Neural cell (in vitro differentiated cells): ENCODE results near the gene OR9Q2.

Experiments used
- EP300 ChIP-seq: fragments of 450-650 bp; conservative IDR thresholded peaks from 2 replicates; pipeline ENCODE4 v1.6.1; 2014; ENCODE audit warnings: antibody characterized with exemption, mild to moderate bottlenecking, moderate library complexity; ENCODE audit not compliant: poor library complexity, severe bottlenecking
- EZH2 ChIP-seq: fragments of 200-600, 300-800 bp; shearing (Covaris generic), sonication (generic); IDR thresholded peaks from 2 replicates; pipeline ENCODE4 v1.6.1; 2014; ENCODE audit warnings: antibody characterized with exemption, low read length, borderline replicate concordance, mild to moderate bottlenecking; ENCODE audit not compliant: insufficient read depth, poor library complexity, severe bottlenecking
- POLR2AphosphoS5 ChIP-seq: IDR thresholded peaks from 2 replicates; pipeline ENCODE4 v1.6.1; 2012
- RAD21 ChIP-seq: fragments of 450-650 bp; conservative IDR thresholded peaks from 2 replicates; pipeline ENCODE4 v1.6.1; 2014; ENCODE audit warnings: antibody characterized with exemption, mild to moderate bottlenecking, moderate library complexity
- TAF1 ChIP-seq: IDR thresholded peaks from 2 replicates; pipeline ENCODE4 v1.6.1; 2012; ENCODE audit warnings: low read depth
- TF ChIP-seq, protein P1 (sequence below): fragments of 450-650 bp; IDR thresholded peaks from 2 replicates; pipeline ENCODE4 v1.5.1; 2014; ENCODE audit warnings: antibody characterized with exemption, mild to moderate bottlenecking, moderate library complexity; ENCODE audit not compliant: poor library complexity, severe bottlenecking
- TF ChIP-seq, protein P2 (sequence below): IDR thresholded peaks from 2 replicates; pipeline ENCODE4 v1.6.1; 2012; ENCODE audit warnings: borderline replicate concordance

DNA sequence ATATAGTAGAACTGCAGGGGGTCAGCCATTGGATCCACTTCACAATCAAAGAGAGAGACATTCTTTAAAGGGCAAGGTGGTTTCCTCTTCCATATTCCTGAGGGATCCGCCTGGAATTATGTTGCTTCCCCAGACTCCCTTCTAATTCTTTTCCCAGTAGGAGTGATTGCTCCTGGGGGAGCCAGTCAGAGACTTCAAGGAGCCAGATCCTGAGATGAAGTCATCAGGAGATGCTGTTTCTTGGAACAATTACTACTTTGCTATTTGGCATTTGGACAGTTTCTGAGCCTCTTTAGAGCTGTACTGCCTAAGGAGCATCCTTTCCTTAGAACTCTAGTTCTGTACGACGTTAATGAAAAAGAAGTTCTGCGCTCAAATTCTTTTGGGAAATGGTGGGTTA, 1.9 kb upstream of the OR9Q2 start:
- TF ChIP-seq, protein P1, sequence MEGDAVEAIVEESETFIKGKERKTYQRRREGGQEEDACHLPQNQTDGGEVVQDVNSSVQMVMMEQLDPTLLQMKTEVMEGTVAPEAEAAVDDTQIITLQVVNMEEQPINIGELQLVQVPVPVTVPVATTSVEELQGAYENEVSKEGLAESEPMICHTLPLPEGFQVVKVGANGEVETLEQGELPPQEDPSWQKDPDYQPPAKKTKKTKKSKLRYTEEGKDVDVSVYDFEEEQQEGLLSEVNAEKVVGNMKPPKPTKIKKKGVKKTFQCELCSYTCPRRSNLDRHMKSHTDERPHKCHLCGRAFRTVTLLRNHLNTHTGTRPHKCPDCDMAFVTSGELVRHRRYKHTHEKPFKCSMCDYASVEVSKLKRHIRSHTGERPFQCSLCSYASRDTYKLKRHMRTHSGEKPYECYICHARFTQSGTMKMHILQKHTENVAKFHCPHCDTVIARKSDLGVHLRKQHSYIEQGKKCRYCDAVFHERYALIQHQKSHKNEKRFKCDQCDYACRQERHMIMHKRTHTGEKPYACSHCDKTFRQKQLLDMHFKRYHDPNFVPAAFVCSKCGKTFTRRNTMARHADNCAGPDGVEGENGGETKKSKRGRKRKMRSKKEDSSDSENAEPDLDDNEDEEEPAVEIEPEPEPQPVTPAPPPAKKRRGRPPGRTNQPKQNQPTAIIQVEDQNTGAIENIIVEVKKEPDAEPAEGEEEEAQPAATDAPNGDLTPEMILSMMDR = no peak
- TF ChIP-seq RAD21 = no peak
- TF ChIP-seq POLR2AphosphoS5 = no peak
- TF ChIP-seq EP300 = no peak
- TF ChIP-seq, protein P2, sequence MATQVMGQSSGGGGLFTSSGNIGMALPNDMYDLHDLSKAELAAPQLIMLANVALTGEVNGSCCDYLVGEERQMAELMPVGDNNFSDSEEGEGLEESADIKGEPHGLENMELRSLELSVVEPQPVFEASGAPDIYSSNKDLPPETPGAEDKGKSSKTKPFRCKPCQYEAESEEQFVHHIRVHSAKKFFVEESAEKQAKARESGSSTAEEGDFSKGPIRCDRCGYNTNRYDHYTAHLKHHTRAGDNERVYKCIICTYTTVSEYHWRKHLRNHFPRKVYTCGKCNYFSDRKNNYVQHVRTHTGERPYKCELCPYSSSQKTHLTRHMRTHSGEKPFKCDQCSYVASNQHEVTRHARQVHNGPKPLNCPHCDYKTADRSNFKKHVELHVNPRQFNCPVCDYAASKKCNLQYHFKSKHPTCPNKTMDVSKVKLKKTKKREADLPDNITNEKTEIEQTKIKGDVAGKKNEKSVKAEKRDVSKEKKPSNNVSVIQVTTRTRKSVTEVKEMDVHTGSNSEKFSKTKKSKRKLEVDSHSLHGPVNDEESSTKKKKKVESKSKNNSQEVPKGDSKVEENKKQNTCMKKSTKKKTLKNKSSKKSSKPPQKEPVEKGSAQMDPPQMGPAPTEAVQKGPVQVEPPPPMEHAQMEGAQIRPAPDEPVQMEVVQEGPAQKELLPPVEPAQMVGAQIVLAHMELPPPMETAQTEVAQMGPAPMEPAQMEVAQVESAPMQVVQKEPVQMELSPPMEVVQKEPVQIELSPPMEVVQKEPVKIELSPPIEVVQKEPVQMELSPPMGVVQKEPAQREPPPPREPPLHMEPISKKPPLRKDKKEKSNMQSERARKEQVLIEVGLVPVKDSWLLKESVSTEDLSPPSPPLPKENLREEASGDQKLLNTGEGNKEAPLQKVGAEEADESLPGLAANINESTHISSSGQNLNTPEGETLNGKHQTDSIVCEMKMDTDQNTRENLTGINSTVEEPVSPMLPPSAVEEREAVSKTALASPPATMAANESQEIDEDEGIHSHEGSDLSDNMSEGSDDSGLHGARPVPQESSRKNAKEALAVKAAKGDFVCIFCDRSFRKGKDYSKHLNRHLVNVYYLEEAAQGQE = no peak
- no peak for TF ChIP-seq TAF1
- TF ChIP-seq EZH2 = no peak
